Chondrocyte (in vitro differentiated cells): ENCODE results near the gene CALN1. TPM values are rescaled to one million over a fixed set of nuclear protein-coding genes. Genes with fewer than 3 reads are reported as not detected.
"Not testable (repeated sequence)": the region's sequence is repeated elsewhere in the genome, so short reads cannot be mapped to it uniquely, and the experiment has no call there.

ENCODE experiments used
- DNase-seq: peaks from one replicate; pipeline ENCODE4 v3.0.0; 2021; ENCODE audit warnings: mixed read lengths, low spot score
- H3K27ac Mint-ChIP-seq: one replicate; pipeline ENCODE4 v1.8.0; 2021; ENCODE audit warnings: mild to moderate bottlenecking, moderate library complexity, mixed read lengths; ENCODE audit not compliant: unreplicated experiment
- H3K27me3 Mint-ChIP-seq: 2 replicates; pipeline ENCODE4 v1.8.0; 2021; ENCODE audit warnings: low read depth, mixed read lengths
- H3K36me3 Mint-ChIP-seq: 2 replicates; pipeline ENCODE4 v1.8.0; 2021; ENCODE audit warnings: low read depth, mixed read lengths
- H3K4me1 Mint-ChIP-seq: 2 replicates; pipeline ENCODE4 v1.8.0; 2021; ENCODE audit warnings: low read depth, mild to moderate bottlenecking, mixed read lengths
- H3K4me3 Mint-ChIP-seq: one replicate; pipeline ENCODE4 v1.8.0; 2021; ENCODE audit warnings: mild to moderate bottlenecking, moderate library complexity, mixed read lengths; ENCODE audit not compliant: unreplicated experiment
- H3K9me3 Mint-ChIP-seq: 2 replicates; pipeline ENCODE4 v1.8.0; 2021; ENCODE audit warnings: low read depth, mixed read lengths
- CTCF ChIP-seq: fragments of 200-600 bp; sonication (generic); IDR thresholded peaks from 2 replicates; pipeline ENCODE4 v1.5.0; 2021; ENCODE audit warnings: antibody characterized with exemption, mild to moderate bottlenecking, moderate library complexity
- total RNA-seq: library from RNA; stranded (reverse); gene quantifications from 3 replicates; pipeline ENCODE4 v1.2.1, GENCODE V29; 2021

The CALN1 gene
- total RNA-seq, 1 donor from 2014 or later, result not detected

- peaks cover 26% of the 10 kb centered on the region for H3K9me3 Mint-ChIP-seq
- H3K4me1 Mint-ChIP-seq, result no peaks in the 10 kb centered on the region
- TF ChIP-seq CTCF, result peak; percentile 17
- no peak for DNase-seq
- H3K36me3 Mint-ChIP-seq, result peaks cover 5% of the 10 kb centered on the region
- no peak overlapping the region for H3K27ac Mint-ChIP-seq
- H3K4me3 Mint-ChIP-seq, result no peak overlapping the region
- no peaks in the 10 kb centered on the region for H3K27me3 Mint-ChIP-seq
These were observed 486.5 kb downstream of the CALN1 start for GRCh38 chr7:71925663-71926062.

- H3K27ac Mint-ChIP-seq, DNase-seq, H3K4me1 Mint-ChIP-seq, H3K36me3 Mint-ChIP-seq, H3K4me3 Mint-ChIP-seq, H3K27me3 Mint-ChIP-seq: not testable (repeated sequence)
- peaks cover 13% of the 10 kb centered on the region for H3K9me3 Mint-ChIP-seq
These were observed 497.9 kb downstream of the CALN1 start for GRCh38 chr7:71914204-71914603.

- no peak for TF ChIP-seq CTCF
- Mint-ChIP-seq H3K36me3 (no peaks in the 10 kb centered on the region), H3K27me3 (peaks cover 3% of the 10 kb centered on the region), H3K4me3 (no peak overlapping the region), H3K27ac (no peak overlapping the region), H3K9me3 (peaks cover 13% of the 10 kb centered on the region), H3K4me1 (no peaks in the 10 kb centered on the region)
- no peak for DNase-seq
These were observed 499.7 kb downstream of the CALN1 start for GRCh38 chr7:71912476-71912875.

GRCh38 chr7:71911051-71911450 is 501.1 kb downstream of the CALN1 start:
- Mint-ChIP-seq H3K27ac (no peak overlapping the region), H3K4me1 (no peaks in the 10 kb centered on the region), H3K36me3 (no peaks in the 10 kb centered on the region), H3K27me3 (peaks cover 4% of the 10 kb centered on the region), H3K9me3 (peaks cover 13% of the 10 kb centered on the region), H3K4me3 (no peak overlapping the region)
- no peak for DNase-seq
- TF ChIP-seq CTCF, result no peak

- DNase-seq, result no peak
- H3K4me1 Mint-ChIP-seq, result no peaks in the 10 kb centered on the region
- no peak overlapping the region for H3K4me3 Mint-ChIP-seq
- TF ChIP-seq CTCF, result no peak
- no peaks in the 10 kb centered on the region for H3K36me3 Mint-ChIP-seq
- H3K27ac Mint-ChIP-seq, result no peak overlapping the region
- peaks cover 5% of the 10 kb centered on the region for H3K27me3 Mint-ChIP-seq
- H3K9me3 Mint-ChIP-seq, result peaks cover 8% of the 10 kb centered on the region
These were observed 506.3 kb downstream of the CALN1 start for GRCh38 chr7:71905821-71906220.

- Mint-ChIP-seq H3K9me3 (peaks cover 2% of the 10 kb centered on the region), H3K27ac (no peak overlapping the region), H3K4me1 (no peaks in the 10 kb centered on the region), H3K27me3 (peaks cover 11% of the 10 kb centered on the region), H3K4me3 (no peak overlapping the region), H3K36me3 (no peaks in the 10 kb centered on the region)
- no peak for TF ChIP-seq CTCF
- no peak for DNase-seq
These were observed 507.7 kb downstream of the CALN1 start for GRCh38 chr7:71904484-71904883.
